ES-I3 (cell line): Measurements from ENCODE around the gene ABHD12.
"Not testable (repeated sequence)": the region's sequence is repeated elsewhere in the genome, so short reads cannot be mapped to it uniquely, and the experiment has no call there.

Experiments used
- H3K36me3 ChIP-seq: 2 replicates; pipeline ENCODE4 v1.6.1; 2013; ENCODE audit warnings: mild to moderate bottlenecking, low read length, control low read depth, moderate library complexity; ENCODE audit not compliant: insufficient read depth
- H3K4me1 ChIP-seq: 2 replicates; pipeline ENCODE4 v1.6.1; 2013; ENCODE audit warnings: mild to moderate bottlenecking, control low read depth, low read length; ENCODE audit not compliant: insufficient read depth
- H3K9ac ChIP-seq: 2 replicates; pipeline ENCODE4 v1.6.1; 2013; ENCODE audit warnings: low read depth, mild to moderate bottlenecking, low read length, moderate library complexity
- H3K9me3 ChIP-seq: 2 replicates; pipeline ENCODE4 v1.6.1; 2013; ENCODE audit warnings: mild to moderate bottlenecking, low read length, moderate library complexity; ENCODE audit not compliant: control insufficient read depth, insufficient read depth

The ABHD12 gene

DNA sequence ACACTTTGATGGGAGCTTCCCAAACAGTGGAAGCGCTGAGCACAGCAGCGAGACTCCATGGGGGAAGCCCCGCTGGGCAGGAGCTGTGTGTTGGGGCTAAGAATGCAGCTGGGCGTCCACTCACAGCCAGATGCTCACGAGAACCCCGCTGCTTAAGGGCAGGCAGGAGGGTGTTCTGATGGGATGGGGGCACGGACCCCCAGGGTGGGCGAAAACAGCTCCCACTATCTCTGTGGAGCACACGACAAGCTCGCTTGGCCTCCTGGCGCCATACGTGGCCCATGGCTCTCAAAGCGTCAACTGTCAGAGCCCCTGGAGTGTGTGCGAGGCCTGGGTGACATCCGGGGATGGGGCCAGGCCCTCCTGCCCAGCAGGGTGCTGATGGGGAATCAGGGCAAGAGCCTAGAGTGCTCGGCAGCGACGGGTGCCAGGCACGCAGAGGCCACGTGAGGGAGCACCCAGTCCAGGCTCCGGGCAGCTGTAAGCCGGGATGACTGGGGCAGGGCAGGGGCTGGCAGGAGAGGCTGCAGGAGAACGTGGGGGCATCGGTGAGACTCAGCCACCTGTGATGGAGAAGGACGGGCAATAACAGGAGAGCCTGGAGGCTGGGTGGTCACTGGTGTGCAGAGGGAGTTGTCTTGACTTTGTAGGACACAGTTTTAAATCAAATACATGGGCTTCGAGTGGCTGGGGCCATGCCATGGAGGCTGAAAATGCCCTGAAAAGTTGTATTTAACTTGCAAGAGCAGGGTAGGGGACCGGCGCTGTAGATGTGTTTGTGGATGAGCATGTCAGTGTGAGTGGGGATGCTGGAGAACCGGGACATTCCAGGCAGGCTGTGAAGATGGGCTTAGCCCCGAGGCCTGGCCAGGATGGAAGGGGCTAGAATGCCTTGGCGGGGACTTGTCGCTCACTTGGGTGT lies 115.5 kb downstream of the ABHD12 start:
- Histone ChIP-seq H3K9me3 (no peaks in the 10 kb centered on the region), H3K36me3 (peaks cover 13% of the 10 kb centered on the region), H3K4me1 (no peaks in the 10 kb centered on the region), H3K9ac (no peak overlapping the region)

GRCh38 chr20:25274481-25274880 lies 116.2 kb downstream of the ABHD12 start:
- H3K9ac ChIP-seq: no peak overlapping the region
- no peaks in the 10 kb centered on the region for H3K9me3 ChIP-seq
- peaks cover 13% of the 10 kb centered on the region for H3K36me3 ChIP-seq
- H3K4me1 ChIP-seq: no peaks in the 10 kb centered on the region

GRCh38 chr20:25273541-25274358 lies 116.9 kb downstream of the ABHD12 start:
- Histone ChIP-seq H3K9me3 (no peaks in the 10 kb centered on the region), H3K4me1 (no peaks in the 10 kb centered on the region), H3K36me3 (peaks cover 13% of the 10 kb centered on the region), H3K9ac (no peak overlapping the region)

- no peak overlapping the region for H3K9ac ChIP-seq
- H3K4me1 ChIP-seq: no peaks in the 10 kb centered on the region
- no peaks in the 10 kb centered on the region for H3K9me3 ChIP-seq
- peaks cover 13% of the 10 kb centered on the region for H3K36me3 ChIP-seq
Observed at GRCh38 chr20:25273046-25273445, 117.6 kb downstream of the ABHD12 start.

- Histone ChIP-seq H3K36me3 (peaks cover 13% of the 10 kb centered on the region), H3K4me1 (no peaks in the 10 kb centered on the region), H3K9ac (no peak overlapping the region), H3K9me3 (no peaks in the 10 kb centered on the region)
Observed at GRCh38 chr20:25272223-25273000, 118.2 kb downstream of the ABHD12 start.

DNA sequence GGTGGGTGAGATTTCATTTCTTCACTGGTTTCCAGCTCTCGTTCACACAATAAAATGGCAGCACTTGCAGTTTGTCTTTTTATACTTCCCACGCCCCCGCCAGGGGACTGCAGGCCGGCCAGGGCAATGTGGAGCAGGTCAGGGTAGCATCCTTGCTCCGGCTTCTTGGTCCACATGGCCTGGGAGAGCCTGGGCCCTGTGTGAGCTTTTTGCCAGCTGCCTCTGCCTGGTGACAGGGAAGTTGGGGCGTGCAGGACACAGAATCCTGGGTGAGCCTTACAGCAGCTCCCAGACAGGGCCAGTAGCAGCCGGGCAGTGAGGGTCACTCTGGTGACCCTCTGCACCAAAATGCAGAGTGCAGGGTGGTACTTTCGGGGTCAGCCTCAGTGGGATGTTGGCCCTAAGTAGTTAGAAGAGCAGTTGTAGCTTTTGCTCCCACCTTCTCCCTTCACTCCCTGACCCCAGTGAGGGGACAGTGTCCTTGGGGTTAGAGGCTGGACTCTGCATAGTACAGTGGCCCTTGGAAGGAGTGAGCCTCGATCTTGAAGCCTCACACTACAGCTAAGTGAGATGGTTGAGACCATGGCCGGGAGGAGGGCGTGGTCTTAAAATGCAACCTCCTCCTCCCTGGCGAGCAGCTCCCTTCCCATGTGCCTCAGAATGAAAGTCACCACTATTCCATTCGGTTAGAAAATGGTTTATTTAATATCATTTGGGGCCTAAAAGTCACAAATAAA lies 119.0 kb downstream of the ABHD12 start:
- H3K9ac ChIP-seq: no peak overlapping the region
- no peaks in the 10 kb centered on the region for H3K4me1 ChIP-seq
- no peaks in the 10 kb centered on the region for H3K9me3 ChIP-seq
- H3K36me3 ChIP-seq: peaks cover 9% of the 10 kb centered on the region

GRCh38 chr20:25270829-25271251 lies 119.8 kb downstream of the ABHD12 start:
- no peaks in the 10 kb centered on the region for H3K4me1 ChIP-seq
- no peaks in the 10 kb centered on the region for H3K9me3 ChIP-seq
- H3K9ac ChIP-seq: no peak overlapping the region
- peaks cover 9% of the 10 kb centered on the region for H3K36me3 ChIP-seq

- Histone ChIP-seq H3K36me3 (peaks cover 9% of the 10 kb centered on the region), H3K9ac (no peak overlapping the region), H3K9me3 (no peaks in the 10 kb centered on the region), H3K4me1 (no peaks in the 10 kb centered on the region)
Observed at GRCh38 chr20:25269833-25270170, 120.8 kb downstream of the ABHD12 start.

- peaks cover 9% of the 10 kb centered on the region for H3K36me3 ChIP-seq
- no peaks in the 10 kb centered on the region for H3K4me1 ChIP-seq
- H3K9ac ChIP-seq: no peak overlapping the region
- no peaks in the 10 kb centered on the region for H3K9me3 ChIP-seq
Observed at GRCh38 chr20:25269057-25269832, 121.4 kb downstream of the ABHD12 start.

DNA sequence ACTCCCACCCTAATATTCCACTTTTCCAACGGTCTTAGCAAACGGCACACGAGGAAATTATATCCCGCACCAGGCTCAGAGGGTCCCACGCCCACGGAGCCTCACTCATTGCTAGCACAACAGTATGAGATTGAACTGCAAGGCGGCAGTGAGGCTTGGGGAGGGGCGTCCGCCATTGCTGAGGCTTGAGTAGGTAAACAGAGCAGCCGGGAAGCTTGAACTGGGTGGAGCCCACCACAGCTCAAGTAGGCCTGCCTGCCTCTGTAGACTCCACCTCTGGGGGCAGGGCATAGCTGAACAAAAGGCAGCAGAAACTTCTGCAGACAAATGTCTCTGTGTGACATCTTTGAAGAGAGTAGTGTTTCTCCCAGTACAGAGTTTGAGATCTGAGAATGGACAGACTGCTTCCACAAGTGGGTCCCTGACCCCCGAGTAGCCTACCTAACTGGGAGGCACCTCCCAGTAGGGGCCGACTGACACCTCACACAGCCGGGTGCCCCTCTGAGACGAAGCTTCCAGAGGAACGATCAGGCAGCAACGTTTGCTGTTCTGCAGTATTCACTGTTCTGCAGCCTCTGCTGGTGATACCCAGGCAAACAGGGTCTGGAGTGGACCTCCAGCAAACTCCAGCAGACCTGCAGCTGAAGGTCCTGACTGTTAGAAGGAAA lies 129.7 kb downstream of the ABHD12 start:
- H3K9me3 ChIP-seq, H3K36me3 ChIP-seq, H3K9ac ChIP-seq, H3K4me1 ChIP-seq: not testable (repeated sequence)

- no peaks in the 10 kb centered on the region; the same call in 1 of the 2 replicates for H3K36me3 ChIP-seq
- no peaks in the 10 kb centered on the region for H3K9me3 ChIP-seq
- 0 out of 2 replicates have a peak, but pooled peaks cover 4% of the 10 kb centered on the region for H3K4me1 ChIP-seq
- no peak overlapping the region for H3K9ac ChIP-seq
Observed at GRCh38 chr20:25259788-25260254, 130.8 kb downstream of the ABHD12 start.

- Histone ChIP-seq H3K9ac (no peak overlapping the region), H3K9me3 (no peaks in the 10 kb centered on the region), H3K4me1 (0 out of 2 replicates have a peak, but pooled peaks cover 4% of the 10 kb centered on the region), H3K36me3 (no peaks in the 10 kb centered on the region; the same call in 1 of the 2 replicates)
Observed at GRCh38 chr20:25259358-25259757, 131.3 kb downstream of the ABHD12 start.
